ENCODE results near the gene NCK2.
A peak's percentile ranks its signal among the peaks of the same experiment; 100 is the strongest.

NCK2 gene

DNA sequence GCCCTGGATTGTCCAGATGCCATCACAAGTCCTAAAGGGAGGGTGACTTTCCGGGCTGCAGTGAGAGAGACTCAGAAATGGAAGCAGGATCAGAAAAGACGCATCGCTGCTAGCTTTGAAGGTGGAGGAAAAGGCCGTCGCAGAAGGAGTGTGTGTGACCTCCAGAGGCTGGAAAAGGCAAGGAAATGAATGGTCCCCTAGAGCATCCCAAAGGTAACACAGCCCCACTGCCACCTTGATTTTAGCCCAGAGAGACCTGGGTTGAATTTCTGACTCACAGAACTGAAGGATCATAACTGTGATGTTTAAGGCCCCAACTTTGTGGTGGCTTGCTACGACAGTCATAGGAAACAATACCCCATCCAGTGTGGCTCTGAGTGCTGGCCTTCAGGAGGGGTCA is 8.6 kb upstream of the NCK2 start:
- Histone ChIP-seq H3K79me1 (replicated peaks; ENCODE audit: low read length, poor library complexity, severe bottlenecking) (no peaks in the 10 kb centered on the region), H2BK15ac (ENCODE audit: low read depth, poor library complexity, severe bottlenecking) (no peak overlapping the region), H3K18ac (ENCODE audit: low read depth in 1 of 2, low read length in 2 of 2) (peak overlapping the region; percentile 2 to 24), H3K9me3 (ENCODE audit: control insufficient read depth, low read length) (no peaks in the 10 kb centered on the region), H3K9ac (ENCODE audit: low read length) (no peak overlapping the region), H3K4me2 (ENCODE audit: low read length, poor library complexity, severe bottlenecking) (no peak overlapping the region), H2AK5ac (ENCODE audit: low read length, severe bottlenecking) (no peak overlapping the region), H3K14ac (ENCODE audit: low read length in 2 of 2) (peak overlapping the region in 1 of 2 experiments; percentile 11), H3K27me3 (ENCODE audit: control insufficient read depth in 1 of 2, insufficient read depth in 1 of 2, low read length in 2 of 2) (peaks cover 0 to 33% of the 10 kb centered on the region in 2 experiments), H4K8ac (ENCODE audit: low read length) (no peak overlapping the region), H3K27ac (ENCODE audit: low read length, poor library complexity, severe bottlenecking) (no peak overlapping the region), H4K91ac (ENCODE audit: low read length) (peak overlapping the region; percentile 49), H2AFZ (ENCODE audit: low read depth, low read length) (no peak overlapping the region), H3K4me1 (ENCODE audit: control insufficient read depth, insufficient read depth, low read depth, low read length) (peaks cover 1% of the 10 kb centered on the region), H2BK120ac (ENCODE audit: low read depth, low read length) (no peak overlapping the region), H3K36me3 (ENCODE audit: control insufficient read depth in 1 of 2, insufficient read depth in 2 of 2, low read depth in 1 of 2, low read length in 2 of 2) (no peaks in the 10 kb centered on the region), H3K4ac (ENCODE audit: low read depth in 1 of 2, low read length in 2 of 2) (peak overlapping the region in 1 of 2 experiments; percentile 33), H3K4me3 (ENCODE audit: insufficient read depth in 1 of 2, low read depth in 1 of 2, low read length in 2 of 2) (no peak overlapping the region), H2BK5ac (ENCODE audit: low read depth, low read length, poor library complexity, severe bottlenecking) (no peak overlapping the region), H2BK12ac (ENCODE audit: low read length in 2 of 2) (peak overlapping the region in 1 of 2 experiments; percentile 73), H3K23ac (ENCODE audit: low read length in 2 of 2) (no peak overlapping the region)
- no peak for DNase-seq
- WGBS: 86% methylated on average over 6 of the region's 6 CpGs

DNA sequence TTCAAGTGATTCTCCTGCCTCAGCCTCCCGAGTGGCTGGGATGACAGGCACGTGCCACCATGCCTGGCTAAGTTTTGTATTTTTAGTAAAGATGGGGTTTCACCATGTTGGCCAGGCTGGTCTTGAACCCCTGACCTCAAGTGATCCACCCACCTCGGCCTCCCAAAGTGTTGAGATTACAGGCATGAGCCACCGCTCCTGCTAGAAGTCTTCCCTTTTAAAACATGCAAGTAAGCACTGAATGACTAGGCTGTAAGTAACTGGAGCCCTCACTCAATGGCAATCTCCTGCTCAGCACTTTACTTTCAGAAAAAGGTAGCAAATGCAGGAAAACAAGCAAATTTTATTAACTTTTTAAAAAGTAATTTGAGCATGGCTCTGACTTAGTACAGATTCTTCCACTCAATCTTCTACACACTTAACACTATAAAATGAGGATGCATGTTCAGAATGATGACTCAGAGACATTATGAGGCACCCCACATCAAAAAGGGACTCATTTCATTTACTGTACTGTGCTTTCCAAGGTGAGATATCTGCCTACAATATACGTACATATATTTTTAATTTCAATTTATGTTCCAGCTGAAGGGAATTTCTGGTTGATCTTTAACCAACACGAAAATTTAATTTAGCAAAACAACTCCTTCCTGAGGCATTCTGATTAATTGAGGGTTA is 6.6 kb upstream of the NCK2 start:
- 93% methylated on average over 4 of the region's 6 CpGs for WGBS
- Histone ChIP-seq H2BK5ac (ENCODE audit: low read depth, low read length, poor library complexity, severe bottlenecking) (no peak overlapping the region), H3K18ac (ENCODE audit: low read depth in 1 of 2, low read length in 2 of 2) (no peak overlapping the region), H2BK15ac (ENCODE audit: low read depth, poor library complexity, severe bottlenecking) (no peak overlapping the region), H3K4me2 (ENCODE audit: low read length, poor library complexity, severe bottlenecking) (no peak overlapping the region), H3K36me3 (ENCODE audit: control insufficient read depth in 1 of 2, insufficient read depth in 2 of 2, low read depth in 1 of 2, low read length in 2 of 2) (no peaks in the 10 kb centered on the region), H2BK12ac (ENCODE audit: low read length in 2 of 2) (no peak overlapping the region), H2AFZ (ENCODE audit: low read depth, low read length) (no peak overlapping the region), H3K23ac (ENCODE audit: low read length in 2 of 2) (no peak overlapping the region), H3K14ac (ENCODE audit: low read length in 2 of 2) (no peak overlapping the region), H3K9ac (ENCODE audit: low read length) (no peak overlapping the region), H2AK5ac (ENCODE audit: low read length, severe bottlenecking) (no peak overlapping the region), H3K4ac (ENCODE audit: low read depth in 1 of 2, low read length in 2 of 2) (no peak overlapping the region), H4K8ac (ENCODE audit: low read length) (no peak overlapping the region), H3K27ac (ENCODE audit: low read length, poor library complexity, severe bottlenecking) (no peak overlapping the region), H2BK120ac (ENCODE audit: low read depth, low read length) (no peak overlapping the region), H3K27me3 (ENCODE audit: control insufficient read depth in 1 of 2, insufficient read depth in 1 of 2, low read length in 2 of 2) (peaks cover 0 to 31% of the 10 kb centered on the region in 2 experiments), H3K4me3 (ENCODE audit: insufficient read depth in 1 of 2, low read depth in 1 of 2, low read length in 2 of 2) (no peak overlapping the region), H3K4me1 (ENCODE audit: control insufficient read depth, insufficient read depth, low read depth, low read length) (peaks cover 1% of the 10 kb centered on the region), H3K9me3 (ENCODE audit: control insufficient read depth, low read length) (no peaks in the 10 kb centered on the region), H4K91ac (ENCODE audit: low read length) (no peak overlapping the region), H3K79me1 (replicated peaks; ENCODE audit: low read length, poor library complexity, severe bottlenecking) (no peaks in the 10 kb centered on the region)
- no peak for DNase-seq

DNA sequence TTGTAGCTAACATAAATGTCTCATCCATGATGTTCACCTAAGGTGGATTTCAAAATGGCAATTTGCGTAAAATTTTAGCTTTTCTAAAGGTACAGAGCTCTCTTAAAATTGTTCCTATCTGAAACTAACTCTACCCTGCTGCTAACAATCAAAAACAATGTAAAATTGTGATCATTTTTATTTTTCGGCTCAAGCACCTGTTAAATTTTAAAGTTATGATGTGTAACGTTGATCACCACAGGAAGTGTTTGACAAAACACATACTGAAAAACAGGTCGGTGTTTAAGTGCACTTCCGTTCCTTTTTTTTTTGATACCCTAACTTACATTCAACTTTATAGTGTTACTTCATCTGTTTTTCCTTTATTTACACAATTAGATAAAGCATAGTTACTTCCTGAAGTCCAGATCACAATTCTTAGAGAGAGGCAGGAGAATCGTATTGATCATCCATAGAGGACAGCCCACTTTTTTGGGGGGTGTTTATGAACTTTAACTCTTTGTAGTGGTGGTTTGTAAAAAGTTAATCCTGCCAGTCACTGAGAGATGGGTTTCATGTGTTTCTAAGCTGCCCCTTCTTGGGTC is 6.0 kb upstream of the NCK2 start:
- Histone ChIP-seq H2BK12ac (ENCODE audit: low read length in 2 of 2) (no peak overlapping the region), H4K91ac (ENCODE audit: low read length) (no peak overlapping the region), H3K79me1 (replicated peaks; ENCODE audit: low read length, poor library complexity, severe bottlenecking) (no peaks in the 10 kb centered on the region), H3K4me1 (ENCODE audit: control insufficient read depth, insufficient read depth, low read depth, low read length) (peaks cover 1% of the 10 kb centered on the region), H2AK5ac (ENCODE audit: low read length, severe bottlenecking) (no peak overlapping the region), H3K4me3 (ENCODE audit: insufficient read depth in 1 of 2, low read depth in 1 of 2, low read length in 2 of 2) (no peak overlapping the region), H2BK120ac (ENCODE audit: low read depth, low read length) (no peak overlapping the region), H2BK15ac (ENCODE audit: low read depth, poor library complexity, severe bottlenecking) (no peak overlapping the region), H3K4ac (ENCODE audit: low read depth in 1 of 2, low read length in 2 of 2) (no peak overlapping the region), H3K18ac (ENCODE audit: low read depth in 1 of 2, low read length in 2 of 2) (no peak overlapping the region), H3K9me3 (ENCODE audit: control insufficient read depth, low read length) (no peaks in the 10 kb centered on the region), H2AFZ (ENCODE audit: low read depth, low read length) (no peak overlapping the region), H3K23ac (ENCODE audit: low read length in 2 of 2) (no peak overlapping the region), H2BK5ac (ENCODE audit: low read depth, low read length, poor library complexity, severe bottlenecking) (no peak overlapping the region), H3K4me2 (ENCODE audit: low read length, poor library complexity, severe bottlenecking) (no peak overlapping the region), H3K27me3 (ENCODE audit: control insufficient read depth in 1 of 2, insufficient read depth in 1 of 2, low read length in 2 of 2) (peaks cover 0 to 24% of the 10 kb centered on the region in 2 experiments), H3K9ac (ENCODE audit: low read length) (no peak overlapping the region), H3K36me3 (ENCODE audit: control insufficient read depth in 1 of 2, insufficient read depth in 2 of 2, low read depth in 1 of 2, low read length in 2 of 2) (no peaks in the 10 kb centered on the region), H4K8ac (ENCODE audit: low read length) (no peak overlapping the region), H3K27ac (ENCODE audit: low read length, poor library complexity, severe bottlenecking) (no peak overlapping the region), H3K14ac (ENCODE audit: low read length in 2 of 2) (no peak overlapping the region)
- DNase-seq: no peak
- WGBS: 94% methylated on average over 5 of the region's 6 CpGs

DNA sequence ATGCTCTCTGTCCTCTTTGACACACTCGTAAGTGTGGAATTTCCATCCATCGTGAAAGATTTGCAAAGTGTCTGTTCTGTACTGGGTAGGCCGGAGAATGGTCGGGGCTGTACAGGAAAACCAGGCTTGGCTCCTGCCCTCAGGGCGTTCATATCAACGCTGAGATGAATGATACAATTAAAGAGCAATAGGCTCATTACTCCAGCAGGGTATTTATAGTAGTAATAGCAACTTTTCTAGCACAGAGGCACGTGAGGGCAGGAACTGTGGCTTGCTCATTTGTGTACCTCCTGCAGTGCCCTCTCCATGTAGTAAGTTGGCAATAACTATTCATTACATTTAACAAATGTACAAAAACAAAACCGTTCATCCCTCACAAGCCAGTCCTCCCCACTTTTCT is 5.3 kb upstream of the NCK2 start:
- no peak overlapping the region for H3K9ac ChIP-seq (ENCODE audit: low read length)
- H3K4me2 ChIP-seq (ENCODE audit: low read length, poor library complexity, severe bottlenecking): no peak overlapping the region
- H2BK12ac ChIP-seq (ENCODE audit: low read length in 2 of 2): no peak overlapping the region
- no peak for DNase-seq
- WGBS: 56% methylated on average over 7 of the region's 8 CpGs
- peaks cover 3% of the 10 kb centered on the region for H3K4me1 ChIP-seq (ENCODE audit: control insufficient read depth, insufficient read depth, low read depth, low read length)
- H4K91ac ChIP-seq (ENCODE audit: low read length): no peak overlapping the region
- no peak overlapping the region for H3K4me3 ChIP-seq (ENCODE audit: insufficient read depth in 1 of 2, low read depth in 1 of 2, low read length in 2 of 2)
- H3K27me3 ChIP-seq (ENCODE audit: control insufficient read depth in 1 of 2, insufficient read depth in 1 of 2, low read length in 2 of 2): peaks cover 0 to 23% of the 10 kb centered on the region in 2 experiments
- H2BK120ac ChIP-seq (ENCODE audit: low read depth, low read length): no peak overlapping the region
- H3K27ac ChIP-seq (ENCODE audit: low read length, poor library complexity, severe bottlenecking): no peak overlapping the region
- no peak overlapping the region for H3K4ac ChIP-seq (ENCODE audit: low read depth in 1 of 2, low read length in 2 of 2)
- H2BK5ac ChIP-seq (ENCODE audit: low read depth, low read length, poor library complexity, severe bottlenecking): no peak overlapping the region
- H4K8ac ChIP-seq (ENCODE audit: low read length): no peak overlapping the region
- peak overlapping the region; percentile 31 for H2AFZ ChIP-seq (ENCODE audit: low read depth, low read length)
- H3K23ac ChIP-seq (ENCODE audit: low read length in 2 of 2): no peak overlapping the region
- H3K9me3 ChIP-seq (ENCODE audit: control insufficient read depth, low read length): no peaks in the 10 kb centered on the region
- H3K79me1 ChIP-seq (replicated peaks; ENCODE audit: low read length, poor library complexity, severe bottlenecking): no peaks in the 10 kb centered on the region
- H3K36me3 ChIP-seq (ENCODE audit: control insufficient read depth in 1 of 2, insufficient read depth in 2 of 2, low read depth in 1 of 2, low read length in 2 of 2): no peaks in the 10 kb centered on the region
- H2AK5ac ChIP-seq (ENCODE audit: low read length, severe bottlenecking): no peak overlapping the region
- H3K18ac ChIP-seq (ENCODE audit: low read depth in 1 of 2, low read length in 2 of 2): no peak overlapping the region
- peak overlapping the region; percentile 54 for H2BK15ac ChIP-seq (ENCODE audit: low read depth, poor library complexity, severe bottlenecking)
- no peak overlapping the region for H3K14ac ChIP-seq (ENCODE audit: low read length in 2 of 2)

Measured in mesenchymal stem cell (in vitro differentiated cells and primary cell).